CD14-positive monocyte (primary cell): ENCODE results near the gene MECR. TPM values are rescaled to one million over a fixed set of nuclear protein-coding genes. Genes with fewer than 3 reads are reported as not detected.

Experiments used
- DNase-seq, 3 donors: peaks; one replicate each; pipeline ENCODE4 v3.0.0-alpha.2; 2011 to 2022
- H2AFZ ChIP-seq: 2 replicates; pipeline ENCODE4 v1.6.0; 2012; ENCODE audit warnings: mild to moderate bottlenecking, low read depth, low read length, inconsistent platforms; ENCODE audit not compliant: insufficient read depth, poor library complexity, severe bottlenecking
- H3K27ac ChIP-seq, 2 donors: 1 replicate in 1 of 2; 2 replicates in 1 of 2; pipeline ENCODE4 v1.5.1; 2012 to 2013; ENCODE audit warnings: low read length in 2 of 2, control low read depth in 1 of 2, inconsistent platforms in 1 of 2, low read depth in 1 of 2, mild to moderate bottlenecking in 1 of 2
- H3K27me3 ChIP-seq, 2 donors: one replicate each; pipeline versions ENCODE4 v1.6.0 to v1.6.1; 2011 to 2013; ENCODE audit warnings: low read length in 2 of 2; ENCODE audit not compliant: control insufficient read depth in 2 of 2, insufficient read depth in 2 of 2
- H3K36me3 ChIP-seq, 2 donors: replicated peaks in 1 of 2; 1 replicate in 1 of 2; 2 replicates in 1 of 2; pipeline versions ENCODE4 v1.5.1 to v1.6.1; 2012 to 2013; ENCODE audit warnings: low read length in 2 of 2, control low read depth in 1 of 2, inconsistent platforms in 1 of 2, mild to moderate bottlenecking in 1 of 2; ENCODE audit not compliant: insufficient read depth in 2 of 2, control insufficient read depth in 1 of 2
- H3K4me1 ChIP-seq, 2 donors: 1 replicate in 1 of 2; 2 replicates in 1 of 2; pipeline versions ENCODE4 v1.5.1 to v1.6.1; 2012 to 2013; ENCODE audit warnings: low read length in 2 of 2, control low read depth in 1 of 2, inconsistent platforms in 1 of 2, mild to moderate bottlenecking in 1 of 2, moderate library complexity in 1 of 2; ENCODE audit not compliant: insufficient read depth in 2 of 2, control insufficient read depth in 1 of 2
- H3K4me2 ChIP-seq: replicated peaks from 2 replicates; pipeline ENCODE3; 2012; ENCODE audit warnings: low read length, moderate library complexity, mild to moderate bottlenecking; ENCODE audit not compliant: poor library complexity, severe bottlenecking; ENCODE audit errors: extremely low read depth
- H3K4me3 ChIP-seq, 3 experiments: fragments of 200-600 bp in 1 of 3; sonication (generic) in 1 of 3; replicated peaks in 1 of 3; 1 replicate in 2 of 3; 2 replicates in 1 of 3; pipeline ENCODE4 v1.5.1; 2011 to 2013; ENCODE audit warnings: low read length in 3 of 3, mild to moderate bottlenecking in 3 of 3, control low read depth in 2 of 3, low read depth in 2 of 3, inconsistent platforms in 1 of 3, moderate library complexity in 1 of 3
- H3K79me2 ChIP-seq: 2 replicates; pipeline ENCODE4 v1.6.0; 2012; ENCODE audit warnings: mild to moderate bottlenecking, control low read depth, inconsistent platforms, low read length, moderate library complexity; ENCODE audit not compliant: insufficient read depth
- H3K9ac ChIP-seq: 2 replicates; pipeline ENCODE4 v1.6.0; 2017; ENCODE audit warnings: low read length, mild to moderate bottlenecking; ENCODE audit not compliant: insufficient read depth, poor library complexity, severe bottlenecking
- H3K9me3 ChIP-seq, 2 donors: replicated peaks in 1 of 2; 1 replicate in 1 of 2; 2 replicates in 1 of 2; pipeline versions ENCODE4 v1.5.1 to v1.6.1; 2012 to 2013; ENCODE audit warnings: low read length in 2 of 2, control low read depth in 1 of 2; ENCODE audit not compliant: control insufficient read depth in 1 of 2, insufficient read depth in 1 of 2
- H4K20me1 ChIP-seq: 2 replicates; pipeline ENCODE4 v1.6.0; 2012; ENCODE audit warnings: mild to moderate bottlenecking, low read length, control low read depth, moderate library complexity; ENCODE audit not compliant: insufficient read depth
- H3K27ac Mint-ChIP-seq, 7 donors: one replicate each; pipeline ENCODE4 v1.8.0; 2020; ENCODE audit warnings: mild to moderate bottlenecking in 7 of 7, mixed read lengths in 7 of 7, moderate library complexity in 6 of 7, inconsistent platforms in 2 of 7
- H3K27me3 Mint-ChIP-seq, 3 donors: one replicate each; pipeline ENCODE4 v1.8.0; 2021 to 2022; ENCODE audit warnings: low read depth in 3 of 3, mild to moderate bottlenecking in 3 of 3, mixed read lengths in 3 of 3, moderate library complexity in 3 of 3, inconsistent platforms in 1 of 3
- H3K36me3 Mint-ChIP-seq, 2 donors: one replicate each; pipeline ENCODE4 v1.8.0; 2020; ENCODE audit warnings: mixed read lengths in 2 of 2, inconsistent platforms in 1 of 2, mild to moderate bottlenecking in 1 of 2
- H3K4me1 Mint-ChIP-seq: one replicate; pipeline ENCODE4 v1.8.0; 2020; ENCODE audit warnings: mild to moderate bottlenecking, mixed read lengths
- H3K4me3 Mint-ChIP-seq, 2 donors: one replicate each; pipeline ENCODE4 v1.8.0; 2020; ENCODE audit warnings: mild to moderate bottlenecking in 2 of 2, mixed read lengths in 2 of 2, moderate library complexity in 1 of 2
- H3K9me3 Mint-ChIP-seq, 7 donors: one replicate each; pipeline ENCODE4 v1.8.0; 2020 to 2022; ENCODE audit warnings: mixed read lengths in 7 of 7, mild to moderate bottlenecking in 6 of 7, moderate library complexity in 6 of 7, inconsistent platforms in 2 of 7
- WGBS: methylation state at CpG from one replicate; pipeline ENCODE4 v1.1.5; 2013; ENCODE audit warnings: missing lambda C conversion rate; ENCODE audit not compliant: insufficient coverage; 5-methylcytosine and 5-hydroxymethylcytosine counted together
- intact Hi-C, 2 donors: fragments of 100-400 bp; cut with micrococcal nuclease; formaldehyde crosslinking; loops; one replicate each; pipeline versions ENCODE4 v1.15.0 to v1.15.1; 2023
- polyA plus RNA-seq, 3 donors: library from polyadenylated mRNA; depleted of rRNA in 1 of 3; unstranded in 2 of 3; stranded (reverse) in 1 of 3; fragments of 300-500 nt in 2 of 3; fragments of >200 nt in 1 of 3; fragmentation: Illumina TruSeq in 2 of 3; gene quantifications; 1 replicate in 2 of 3; 2 replicates in 1 of 3; pipeline ENCODE4 v1.2.3, GENCODE V29; 2012 to 2021
- TF ChIP-seq, protein P1 (sequence below): fragments of 200-600 bp; IDR thresholded peaks from one replicate; pipeline ENCODE4 v1.8.0; 2022; ENCODE audit warnings: antibody characterized with exemption, mild to moderate bottlenecking

Gene MECR
- polyA plus RNA-seq, 3 donors: 6.3 to 8.5 (median 7.5) TPM

DNA sequence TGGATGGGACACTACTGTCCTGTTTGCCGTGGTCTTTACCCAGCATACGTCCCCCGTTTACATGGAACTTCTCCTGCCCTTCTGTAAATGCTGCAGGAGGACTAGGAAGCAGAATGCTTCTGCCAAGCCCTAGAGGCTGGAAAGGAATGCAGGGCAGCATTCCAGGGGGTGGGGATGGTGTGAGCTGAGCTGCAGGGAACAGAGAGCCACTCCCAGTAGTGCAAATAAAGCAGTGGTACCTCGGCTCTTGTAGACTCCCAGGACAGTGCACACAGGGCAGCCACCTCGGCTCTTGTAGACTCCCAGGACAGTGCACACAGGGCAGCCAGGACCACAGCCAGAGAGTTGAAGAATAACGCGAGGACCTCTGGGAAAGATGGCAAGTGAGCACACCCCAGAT is 41.0 kb upstream of the MECR start:
- TF ChIP-seq, protein P1, sequence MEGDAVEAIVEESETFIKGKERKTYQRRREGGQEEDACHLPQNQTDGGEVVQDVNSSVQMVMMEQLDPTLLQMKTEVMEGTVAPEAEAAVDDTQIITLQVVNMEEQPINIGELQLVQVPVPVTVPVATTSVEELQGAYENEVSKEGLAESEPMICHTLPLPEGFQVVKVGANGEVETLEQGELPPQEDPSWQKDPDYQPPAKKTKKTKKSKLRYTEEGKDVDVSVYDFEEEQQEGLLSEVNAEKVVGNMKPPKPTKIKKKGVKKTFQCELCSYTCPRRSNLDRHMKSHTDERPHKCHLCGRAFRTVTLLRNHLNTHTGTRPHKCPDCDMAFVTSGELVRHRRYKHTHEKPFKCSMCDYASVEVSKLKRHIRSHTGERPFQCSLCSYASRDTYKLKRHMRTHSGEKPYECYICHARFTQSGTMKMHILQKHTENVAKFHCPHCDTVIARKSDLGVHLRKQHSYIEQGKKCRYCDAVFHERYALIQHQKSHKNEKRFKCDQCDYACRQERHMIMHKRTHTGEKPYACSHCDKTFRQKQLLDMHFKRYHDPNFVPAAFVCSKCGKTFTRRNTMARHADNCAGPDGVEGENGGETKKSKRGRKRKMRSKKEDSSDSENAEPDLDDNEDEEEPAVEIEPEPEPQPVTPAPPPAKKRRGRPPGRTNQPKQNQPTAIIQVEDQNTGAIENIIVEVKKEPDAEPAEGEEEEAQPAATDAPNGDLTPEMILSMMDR: no peak
- Histone ChIP-seq H3K4me3 (no peak overlapping the region), H3K79me2 (no peaks in the 10 kb centered on the region), H2AFZ (no peak overlapping the region), H3K9ac (no peak overlapping the region), H3K27me3 (peaks cover 11 to 17% of the 10 kb centered on the region in 2 donors), H3K27ac (no peak overlapping the region), H3K4me1 (no peaks in the 10 kb centered on the region), H4K20me1 (no peaks in the 10 kb centered on the region), H3K4me2 (no peak overlapping the region), H3K9me3 (no peaks in the 10 kb centered on the region), H3K36me3 (no peaks in the 10 kb centered on the region)
- H3K9me3 Mint-ChIP-seq: peaks cover 0 to 5% (median 0%) of the 10 kb centered on the region in 7 donors
- WGBS: 53% methylated on average over 7 of the region's 7 CpGs
- H3K36me3 Mint-ChIP-seq: no peaks in the 10 kb centered on the region
- intact Hi-C loops: no loop called here
- no peak overlapping the region for H3K4me3 Mint-ChIP-seq
- DNase-seq: no peak
- H3K27ac Mint-ChIP-seq: no peak overlapping the region
- H3K27me3 Mint-ChIP-seq: peaks cover 21 to 51% (median 30%) of the 10 kb centered on the region in 3 donors
- no peaks in the 10 kb centered on the region for H3K4me1 Mint-ChIP-seq

DNA sequence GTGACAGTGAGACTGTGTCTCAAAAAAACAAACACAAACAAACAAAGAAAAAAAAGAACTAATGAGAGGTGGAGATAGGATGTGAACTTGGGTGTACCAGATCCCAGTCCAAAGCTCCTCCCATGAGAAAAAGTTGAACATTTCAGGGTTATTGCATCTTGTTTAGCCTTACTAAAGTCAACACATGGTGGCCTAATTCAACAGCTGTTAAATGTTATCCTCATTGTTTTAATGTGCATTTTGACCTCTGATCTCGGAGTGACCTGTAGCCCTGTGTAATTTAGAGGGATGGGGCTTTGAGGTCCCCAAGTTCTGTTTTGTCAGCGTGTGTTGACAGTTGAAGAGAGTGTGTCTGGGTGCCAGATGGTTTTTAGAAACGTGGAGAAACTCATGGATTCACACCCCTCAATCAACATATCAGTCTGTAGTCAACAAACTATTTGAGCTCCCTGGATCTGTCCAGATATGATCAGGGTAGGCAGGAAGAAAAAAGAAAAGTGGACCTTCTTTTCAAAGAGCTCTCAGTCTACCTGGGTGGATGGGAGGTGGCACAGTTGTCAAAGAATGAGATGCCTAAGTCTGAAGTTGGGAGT is 40.3 kb upstream of the MECR start:
- Mint-ChIP-seq H3K36me3 (no peaks in the 10 kb centered on the region), H3K4me1 (no peaks in the 10 kb centered on the region), H3K9me3 (peaks cover 0 to 3% (median 0%) of the 10 kb centered on the region in 7 donors), H3K27me3 (peaks cover 19 to 53% (median 31%) of the 10 kb centered on the region in 3 donors), H3K4me3 (no peak overlapping the region), H3K27ac (peak overlapping the region in 1 of 7 donors; percentile 1)
- Histone ChIP-seq H4K20me1 (no peaks in the 10 kb centered on the region), H3K36me3 (no peaks in the 10 kb centered on the region), H3K4me2 (no peak overlapping the region), H3K79me2 (no peaks in the 10 kb centered on the region), H2AFZ (no peak overlapping the region), H3K27me3 (peaks cover 11 to 17% of the 10 kb centered on the region in 2 donors), H3K9me3 (no peaks in the 10 kb centered on the region), H3K4me3 (no peak overlapping the region), H3K4me1 (no peaks in the 10 kb centered on the region), H3K27ac (no peak overlapping the region), H3K9ac (no peak overlapping the region)
- WGBS: no CpG with 5 or more reads among the region's 3 CpGs
- DNase-seq: no peak
- intact Hi-C loops: no loop called here
- TF ChIP-seq, protein P1: no peak
